MG63 (cell line): ENCODE results near the gene CLK3. TPM values are rescaled to one million over a fixed set of nuclear protein-coding genes. Genes with fewer than 3 reads are reported as not detected.
A peak's percentile ranks its signal among the peaks of the same experiment; 100 is the strongest.
"Not testable (repeated sequence)": the region's sequence is repeated elsewhere in the genome, so short reads cannot be mapped to it uniquely, and the experiment has no call there.

ENCODE experiments used
- DNase-seq: peaks from one replicate; pipeline ENCODE4 v3.0.0-alpha.2; 2020
- H3K27me3 ChIP-seq: fragments of 250-450 bp; sonication (Bioruptor Pico); 2 replicates; pipeline ENCODE4 v1.5.1; 2020; ENCODE audit warnings: mild to moderate bottlenecking, moderate library complexity
- H3K36me3 ChIP-seq: fragments of 250-450 bp; sonication (Bioruptor Pico); 2 replicates; pipeline ENCODE4 v1.5.1; 2020; ENCODE audit warnings: mild to moderate bottlenecking, moderate library complexity
- H3K4me3 ChIP-seq: fragments of 250-450 bp; sonication (Bioruptor Pico); 2 replicates; pipeline ENCODE4 v1.5.1; 2020; ENCODE audit warnings: mild to moderate bottlenecking, moderate library complexity
- H3K9me3 ChIP-seq: fragments of 250-450 bp; sonication (Bioruptor Pico); 2 replicates; pipeline ENCODE4 v1.5.1; 2020; ENCODE audit warnings: mild to moderate bottlenecking, moderate library complexity
- total RNA-seq: library from RNA; depleted of rRNA; stranded (reverse); fragments of >200 nt; shearing (Covaris generic); gene quantifications from 2 replicates; pipeline ENCODE4 v1.2.3, GENCODE V29; 2014; ENCODE audit warnings: low replicate concordance

CLK3 gene
- total RNA-seq, 1 experiment from 2014 or later: 18.8 TPM

- H3K27me3 ChIP-seq: no peaks in the 10 kb centered on the region
- no peaks in the 10 kb centered on the region for H3K9me3 ChIP-seq
- H3K4me3 ChIP-seq: no peak overlapping the region
- H3K36me3 ChIP-seq: peaks cover 25% of the 10 kb centered on the region
- no peak for DNase-seq
Observed at GRCh38 chr15:74648051-74648842, 32.6 kb downstream of the CLK3 start.

GRCh38 chr15:74651242-74651741 lies 35.7 kb downstream of the CLK3 start:
- DNase-seq: peak; percentile 38
- H3K36me3 ChIP-seq: peaks cover 31% of the 10 kb centered on the region
- no peaks in the 10 kb centered on the region for H3K27me3 ChIP-seq
- H3K4me3 ChIP-seq: no peak overlapping the region
- H3K9me3 ChIP-seq: no peaks in the 10 kb centered on the region

GRCh38 chr15:74653426-74654102 lies 37.9 kb downstream of the CLK3 start:
- H3K9me3 ChIP-seq: no peaks in the 10 kb centered on the region
- peaks cover 26% of the 10 kb centered on the region for H3K36me3 ChIP-seq
- no peak overlapping the region for H3K4me3 ChIP-seq
- DNase-seq: peak; percentile 71
- H3K27me3 ChIP-seq: no peaks in the 10 kb centered on the region

DNA sequence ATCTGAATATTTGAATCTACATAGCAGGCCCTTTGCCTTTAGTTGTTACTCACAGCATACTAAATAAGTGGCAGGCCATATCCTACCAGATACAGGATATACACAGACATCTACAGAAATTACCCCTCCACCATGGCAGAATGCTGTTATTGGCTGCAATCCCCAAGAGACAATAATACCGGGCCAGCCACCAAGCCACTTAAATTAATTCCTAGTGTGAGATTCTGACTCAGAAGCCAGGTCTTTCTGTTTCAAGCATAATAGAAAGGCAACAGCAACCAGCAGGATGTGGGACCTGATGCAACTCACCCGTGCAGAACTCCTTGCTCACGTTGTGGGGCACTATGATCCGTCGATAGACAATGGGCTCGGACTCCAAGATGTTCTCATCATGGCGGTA lies 39.8 kb downstream of the CLK3 start:
- Histone ChIP-seq H3K9me3 (no peaks in the 10 kb centered on the region), H3K4me3 (no peak overlapping the region), H3K36me3 (peaks cover 20% of the 10 kb centered on the region), H3K27me3 (no peaks in the 10 kb centered on the region)
- DNase-seq: peak; percentile 59

- peaks cover 18% of the 10 kb centered on the region for H3K36me3 ChIP-seq
- DNase-seq: no peak
Observed at GRCh38 chr15:74656935-74657535, 41.4 kb downstream of the CLK3 start.

DNA sequence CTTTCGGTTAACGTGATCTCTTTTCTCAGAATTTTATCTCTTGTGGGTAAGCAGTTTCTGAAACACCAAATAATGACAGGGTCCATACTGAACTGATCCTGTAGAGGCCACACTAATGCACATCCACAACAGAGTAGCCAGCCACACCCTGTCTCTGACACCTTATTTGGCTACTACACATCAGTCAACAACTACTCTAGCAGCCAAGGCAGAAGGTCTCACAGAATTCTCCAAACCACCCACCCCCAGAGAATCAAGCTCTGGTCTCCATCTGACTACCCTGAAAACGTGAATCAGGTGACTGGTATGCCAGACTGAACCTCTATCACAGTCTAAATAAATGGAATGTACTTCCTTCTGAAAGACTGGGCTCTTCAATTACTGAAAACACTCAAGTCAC lies 42.2 kb downstream of the CLK3 start:
- H3K36me3 ChIP-seq: peaks cover 15% of the 10 kb centered on the region
- no peak overlapping the region for H3K4me3 ChIP-seq
- no peaks in the 10 kb centered on the region for H3K9me3 ChIP-seq
- peak; percentile 11 for DNase-seq
- no peaks in the 10 kb centered on the region for H3K27me3 ChIP-seq

More at GRCh38 chr15:74656935-74657535, 41.4 kb downstream of the CLK3 start:
- H3K9me3 ChIP-seq: no peaks in the 10 kb centered on the region
- no peak overlapping the region for H3K4me3 ChIP-seq
- H3K27me3 ChIP-seq: no peaks in the 10 kb centered on the region

DNA sequence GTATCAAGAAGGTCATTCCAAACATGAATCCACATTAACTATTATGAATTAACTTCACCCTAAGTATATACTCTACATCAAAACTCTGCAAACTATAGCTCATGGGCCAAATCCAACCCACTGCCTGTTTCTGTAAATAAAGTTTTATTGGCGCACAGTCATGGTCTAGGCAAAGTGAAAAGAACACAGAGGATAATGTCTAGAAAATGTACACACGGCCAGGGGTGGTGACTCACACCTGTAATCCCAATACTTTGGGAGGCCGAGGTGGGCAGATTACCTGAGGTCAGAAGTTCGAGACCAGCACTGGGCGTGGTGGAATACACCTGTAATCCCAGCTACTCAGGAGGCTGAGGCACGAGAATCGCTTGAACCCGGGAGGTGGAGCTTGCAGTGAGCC lies 45.6 kb downstream of the CLK3 start:
- not testable (repeated sequence) for H3K36me3 ChIP-seq, H3K9me3 ChIP-seq, DNase-seq, H3K27me3 ChIP-seq, H3K4me3 ChIP-seq

GRCh38 chr15:74662064-74662860 lies 46.6 kb downstream of the CLK3 start:
- no peak for DNase-seq
- no peaks in the 10 kb centered on the region for H3K27me3 ChIP-seq
- H3K9me3 ChIP-seq: no peaks in the 10 kb centered on the region
- H3K36me3 ChIP-seq: peaks cover 4% of the 10 kb centered on the region
- no peak overlapping the region for H3K4me3 ChIP-seq

GRCh38 chr15:74663303-74664027 lies 47.8 kb downstream of the CLK3 start:
- Histone ChIP-seq H3K36me3 (peaks cover 12% of the 10 kb centered on the region), H3K9me3 (no peaks in the 10 kb centered on the region), H3K27me3 (no peaks in the 10 kb centered on the region), H3K4me3 (no peak overlapping the region)
- no peak for DNase-seq

- Histone ChIP-seq H3K9me3 (no peaks in the 10 kb centered on the region), H3K4me3 (no peak overlapping the region), H3K27me3 (no peaks in the 10 kb centered on the region), H3K36me3 (peaks cover 12% of the 10 kb centered on the region)
- DNase-seq: peak; percentile 73
Observed at GRCh38 chr15:74664028-74664616, 48.5 kb downstream of the CLK3 start.

DNA sequence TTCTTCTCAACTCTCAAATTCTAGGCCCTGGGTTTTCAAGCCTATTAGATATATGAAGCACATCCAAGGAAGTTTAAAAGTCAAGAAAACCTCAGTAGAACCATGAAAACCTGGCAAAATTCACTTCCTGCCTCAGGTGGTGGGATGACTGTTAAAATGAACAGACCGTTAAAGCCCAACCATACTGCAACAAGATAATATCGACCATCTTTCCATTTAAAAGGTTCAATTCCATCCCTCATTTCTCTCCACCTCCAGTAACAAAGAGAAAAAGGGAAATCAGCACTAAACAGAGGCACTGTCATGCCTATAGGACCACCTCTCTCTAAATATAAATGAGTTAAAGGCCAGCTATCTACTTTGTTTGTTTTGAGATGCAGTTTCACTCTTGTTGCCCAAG lies 49.0 kb downstream of the CLK3 start:
- H3K9me3 ChIP-seq: no peaks in the 10 kb centered on the region
- H3K36me3 ChIP-seq: peaks cover 12% of the 10 kb centered on the region
- H3K4me3 ChIP-seq: no peak overlapping the region
- DNase-seq: no peak
- H3K27me3 ChIP-seq: no peaks in the 10 kb centered on the region

DNA sequence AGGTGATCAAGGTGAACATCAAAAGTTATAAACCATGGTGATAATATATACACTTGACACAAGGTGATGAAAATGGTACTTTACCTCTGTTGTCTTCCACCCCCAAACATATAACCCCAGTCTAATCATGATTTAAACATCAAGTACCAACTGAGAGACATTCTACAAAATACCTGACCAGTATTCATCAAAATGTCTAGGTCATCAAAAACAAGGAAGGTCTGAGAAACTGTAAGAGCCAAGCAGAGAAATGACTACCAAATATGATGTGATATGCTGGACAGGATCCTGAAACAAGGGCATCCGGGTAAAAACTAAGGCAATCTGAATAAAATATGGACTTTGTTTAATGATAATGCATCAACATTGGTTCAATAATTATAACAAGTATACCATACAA lies 52.3 kb downstream of the CLK3 start:
- no peaks in the 10 kb centered on the region for H3K9me3 ChIP-seq
- H3K27me3 ChIP-seq: no peaks in the 10 kb centered on the region
- H3K36me3 ChIP-seq: peaks cover 33% of the 10 kb centered on the region
- no peak overlapping the region for H3K4me3 ChIP-seq
- no peak for DNase-seq

- no peak for DNase-seq
- Histone ChIP-seq H3K4me3 (no peak overlapping the region), H3K27me3 (no peaks in the 10 kb centered on the region), H3K36me3 (peaks cover 36% of the 10 kb centered on the region), H3K9me3 (no peaks in the 10 kb centered on the region)
Observed at GRCh38 chr15:74669627-74670026, 54.0 kb downstream of the CLK3 start.

- Histone ChIP-seq H3K9me3 (no peaks in the 10 kb centered on the region), H3K36me3 (peaks cover 24% of the 10 kb centered on the region), H3K4me3 (no peak overlapping the region), H3K27me3 (no peaks in the 10 kb centered on the region)
- no peak for DNase-seq
Observed at GRCh38 chr15:74674161-74674560, 58.5 kb downstream of the CLK3 start.

- Histone ChIP-seq H3K27me3 (no peaks in the 10 kb centered on the region), H3K36me3 (peaks cover 12% of the 10 kb centered on the region), H3K4me3 (no peak overlapping the region), H3K9me3 (no peaks in the 10 kb centered on the region)
- DNase-seq: no peak
Observed at GRCh38 chr15:74676801-74677200, 61.2 kb downstream of the CLK3 start.
